Measurements from ENCODE around the gene NPFFR1.

DNA sequence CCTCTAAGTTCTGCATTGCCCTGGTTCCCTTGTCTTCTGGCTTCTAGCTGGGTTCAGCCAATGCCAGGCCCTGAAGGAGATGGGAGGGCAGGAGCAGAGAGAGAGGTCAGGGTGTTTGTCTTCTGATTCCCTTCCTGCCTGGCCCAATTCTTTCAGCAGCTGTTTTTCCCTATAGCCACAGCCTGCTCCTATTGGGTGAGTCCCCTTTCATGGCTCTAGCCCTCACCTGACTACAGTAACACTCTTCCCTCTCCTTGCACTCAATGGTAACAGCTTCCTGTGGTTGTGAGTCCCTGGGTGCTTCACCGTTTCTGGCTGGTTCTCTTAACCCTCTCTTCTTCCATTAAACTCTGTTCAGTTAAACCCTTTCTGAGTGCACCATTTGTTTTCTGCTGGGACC, 17.1 kb downstream of the NPFFR1 start:
- TF ChIP-seq, protein P1, sequence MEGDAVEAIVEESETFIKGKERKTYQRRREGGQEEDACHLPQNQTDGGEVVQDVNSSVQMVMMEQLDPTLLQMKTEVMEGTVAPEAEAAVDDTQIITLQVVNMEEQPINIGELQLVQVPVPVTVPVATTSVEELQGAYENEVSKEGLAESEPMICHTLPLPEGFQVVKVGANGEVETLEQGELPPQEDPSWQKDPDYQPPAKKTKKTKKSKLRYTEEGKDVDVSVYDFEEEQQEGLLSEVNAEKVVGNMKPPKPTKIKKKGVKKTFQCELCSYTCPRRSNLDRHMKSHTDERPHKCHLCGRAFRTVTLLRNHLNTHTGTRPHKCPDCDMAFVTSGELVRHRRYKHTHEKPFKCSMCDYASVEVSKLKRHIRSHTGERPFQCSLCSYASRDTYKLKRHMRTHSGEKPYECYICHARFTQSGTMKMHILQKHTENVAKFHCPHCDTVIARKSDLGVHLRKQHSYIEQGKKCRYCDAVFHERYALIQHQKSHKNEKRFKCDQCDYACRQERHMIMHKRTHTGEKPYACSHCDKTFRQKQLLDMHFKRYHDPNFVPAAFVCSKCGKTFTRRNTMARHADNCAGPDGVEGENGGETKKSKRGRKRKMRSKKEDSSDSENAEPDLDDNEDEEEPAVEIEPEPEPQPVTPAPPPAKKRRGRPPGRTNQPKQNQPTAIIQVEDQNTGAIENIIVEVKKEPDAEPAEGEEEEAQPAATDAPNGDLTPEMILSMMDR (IDR thresholded peaks at IDR 0.05), result no peak
- no peak for TF ChIP-seq POLR2A (IDR thresholded peaks at IDR 0.05)

Measured in lower leg skin (tissue), 3 donors.